Activated naive CD4-positive, alpha-beta T cell treated with anti-CD3 and anti-CD28 coated beads, Interleukin-2, amount 50 U/mL, for 24 hours (primary cell): ENCODE results near the gene AP3S2.
"Not testable (repeated sequence)": the region's sequence is repeated elsewhere in the genome, so short reads cannot be mapped to it uniquely, and the experiment has no call there.

Source experiments
- H3K27ac Mint-ChIP-seq: one replicate; pipeline ENCODE4 v1.8.0; 2021; ENCODE audit warnings: mild to moderate bottlenecking, mixed read lengths
- H3K27me3 Mint-ChIP-seq: one replicate; pipeline ENCODE4 v1.8.0; 2021; ENCODE audit warnings: mixed read lengths
- H3K36me3 Mint-ChIP-seq: one replicate; pipeline ENCODE4 v1.8.0; 2021; ENCODE audit warnings: mixed read lengths
- H3K4me1 Mint-ChIP-seq: one replicate; pipeline ENCODE4 v1.8.0; 2021; ENCODE audit warnings: mixed read lengths
- H3K4me3 Mint-ChIP-seq: one replicate; pipeline ENCODE4 v1.8.0; 2021; ENCODE audit warnings: mild to moderate bottlenecking, mixed read lengths
- H3K9me3 Mint-ChIP-seq: one replicate; pipeline ENCODE4 v1.8.0; 2021; ENCODE audit warnings: mixed read lengths

AP3S2 gene

DNA sequence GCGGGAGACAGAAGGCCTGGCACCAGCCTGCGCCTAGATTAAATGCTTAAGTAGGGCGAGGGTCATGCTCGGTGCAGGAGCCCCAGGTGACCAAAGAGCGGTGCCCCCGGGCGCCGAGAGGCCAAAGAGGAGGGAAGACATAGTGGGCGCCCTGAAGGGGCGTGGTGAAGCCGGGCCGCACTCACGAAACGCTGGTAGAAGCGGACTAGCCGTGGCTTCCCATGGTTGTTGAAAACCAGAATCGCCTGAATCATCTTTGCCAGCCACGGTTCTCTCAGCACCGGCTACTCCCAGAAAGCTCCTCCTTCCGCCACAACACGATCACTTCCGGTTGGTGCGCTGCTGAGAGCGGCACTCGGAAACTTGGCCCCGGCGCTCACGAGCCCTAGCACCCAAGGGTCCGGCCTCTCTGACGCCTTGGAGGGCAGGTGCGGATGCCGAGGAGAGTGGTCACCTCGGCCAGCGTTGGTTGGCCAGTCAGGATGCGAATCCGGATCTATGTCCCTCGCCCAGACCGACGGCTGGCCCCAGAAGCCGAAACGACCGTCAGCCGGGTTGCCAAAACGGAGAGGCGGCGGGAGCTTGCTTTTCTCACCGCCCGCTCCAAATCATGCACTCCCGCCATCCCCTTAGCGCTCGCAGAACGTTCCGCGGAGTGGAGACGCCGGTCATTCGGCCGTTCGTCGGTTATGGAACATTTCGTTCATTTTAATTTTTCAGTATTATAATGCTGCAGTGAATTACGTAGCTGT is at the start of gene AP3S2:
Gene AP3S2, minus strand, starts transcription at position 299 of the 752 bp plus-strand sequence. Its CDS starts 45 bp downstream, at position 254.
- H3K36me3 Mint-ChIP-seq, result peaks cover 5% of the 10 kb centered on the region
- peak within 1 kb of the TSS; percentile 97 for H3K27ac Mint-ChIP-seq
- peaks cover 40% of the 10 kb centered on the region for H3K4me1 Mint-ChIP-seq
- H3K4me3 Mint-ChIP-seq, result peak within 1 kb of the TSS; percentile 98
- no peaks in the 10 kb centered on the region for H3K9me3 Mint-ChIP-seq
- H3K27me3 Mint-ChIP-seq, result no peaks in the 10 kb centered on the region

GRCh38 chr15:89939910-89940309 is 46.1 kb upstream of the AP3S2 start:
- no peaks in the 10 kb centered on the region for H3K9me3 Mint-ChIP-seq
- H3K27me3 Mint-ChIP-seq, result peaks cover 3% of the 10 kb centered on the region
- peaks cover 18% of the 10 kb centered on the region for H3K4me1 Mint-ChIP-seq
- H3K27ac Mint-ChIP-seq, result peak overlapping the region; percentile 2
- peaks cover 2% of the 10 kb centered on the region for H3K36me3 Mint-ChIP-seq
- no peak overlapping the region for H3K4me3 Mint-ChIP-seq

- H3K4me1 Mint-ChIP-seq, result peaks cover 18% of the 10 kb centered on the region
- not testable (repeated sequence) for H3K9me3 Mint-ChIP-seq, H3K36me3 Mint-ChIP-seq, H3K4me3 Mint-ChIP-seq, H3K27me3 Mint-ChIP-seq
- H3K27ac Mint-ChIP-seq, result peak overlapping the region; percentile 48
Observed at GRCh38 chr15:89939377-89939776, 45.6 kb upstream of the AP3S2 start.

- H3K9me3 Mint-ChIP-seq, result no peaks in the 10 kb centered on the region
- no peaks in the 10 kb centered on the region for H3K36me3 Mint-ChIP-seq
- H3K4me1 Mint-ChIP-seq, result peaks cover 18% of the 10 kb centered on the region
- H3K27ac Mint-ChIP-seq, result no peak overlapping the region
- H3K27me3 Mint-ChIP-seq, result peaks cover 3% of the 10 kb centered on the region
- no peak overlapping the region for H3K4me3 Mint-ChIP-seq
Observed at GRCh38 chr15:89937365-89938350, 43.9 kb upstream of the AP3S2 start.

- H3K9me3 Mint-ChIP-seq, result no peaks in the 10 kb centered on the region
- peaks cover 3% of the 10 kb centered on the region for H3K27me3 Mint-ChIP-seq
- peaks cover 18% of the 10 kb centered on the region for H3K4me1 Mint-ChIP-seq
- no peak overlapping the region for H3K4me3 Mint-ChIP-seq
- no peak overlapping the region for H3K27ac Mint-ChIP-seq
- H3K36me3 Mint-ChIP-seq, result no peaks in the 10 kb centered on the region
Observed at GRCh38 chr15:89936786-89937265, 43.0 kb upstream of the AP3S2 start.

DNA sequence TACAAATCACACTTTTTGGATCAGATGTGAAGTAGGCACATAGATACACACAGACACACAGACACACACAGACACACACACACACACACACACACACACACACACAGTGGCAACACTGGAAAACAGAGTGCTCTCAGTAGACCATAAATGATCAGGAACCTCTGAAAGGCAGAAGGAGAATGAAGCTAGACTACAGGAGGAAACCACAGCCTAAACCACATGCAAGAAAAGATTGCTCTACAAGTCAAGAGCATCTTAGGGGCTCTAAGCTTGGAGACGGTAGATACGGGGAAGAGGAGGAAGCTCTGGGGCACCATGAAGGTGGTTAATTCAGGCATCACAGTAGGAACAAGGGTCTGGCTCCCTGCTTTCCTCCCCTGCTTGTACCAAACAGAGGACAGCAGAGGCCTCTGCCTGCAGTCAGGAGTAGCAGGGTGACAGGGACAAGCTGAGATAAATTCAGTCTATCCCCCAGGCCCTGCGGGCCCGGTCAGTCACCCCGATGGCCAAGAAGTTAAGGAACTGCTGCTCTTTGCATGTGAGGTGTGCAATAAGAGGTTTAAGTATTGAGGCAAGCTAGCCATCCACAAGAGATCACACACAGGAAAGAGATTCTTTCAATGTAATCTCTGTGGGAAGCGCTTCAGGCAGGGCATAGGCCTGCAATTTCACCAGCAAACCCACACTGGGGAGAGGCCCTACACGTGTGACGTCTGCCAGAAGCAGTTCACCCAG is 42.4 kb upstream of the AP3S2 start:
- H3K36me3 Mint-ChIP-seq, result no peaks in the 10 kb centered on the region
- H3K4me3 Mint-ChIP-seq, result no peak overlapping the region
- peaks cover 3% of the 10 kb centered on the region for H3K27me3 Mint-ChIP-seq
- no peaks in the 10 kb centered on the region for H3K9me3 Mint-ChIP-seq
- H3K4me1 Mint-ChIP-seq, result peaks cover 18% of the 10 kb centered on the region
- no peak overlapping the region for H3K27ac Mint-ChIP-seq

GRCh38 chr15:89932880-89933279 is 39.1 kb upstream of the AP3S2 start:
- no peaks in the 10 kb centered on the region for H3K9me3 Mint-ChIP-seq
- H3K27ac Mint-ChIP-seq, result no peak overlapping the region
- H3K4me3 Mint-ChIP-seq, result no peak overlapping the region
- H3K4me1 Mint-ChIP-seq, result peaks cover 18% of the 10 kb centered on the region
- H3K27me3 Mint-ChIP-seq, result no peaks in the 10 kb centered on the region
- H3K36me3 Mint-ChIP-seq, result no peaks in the 10 kb centered on the region

DNA sequence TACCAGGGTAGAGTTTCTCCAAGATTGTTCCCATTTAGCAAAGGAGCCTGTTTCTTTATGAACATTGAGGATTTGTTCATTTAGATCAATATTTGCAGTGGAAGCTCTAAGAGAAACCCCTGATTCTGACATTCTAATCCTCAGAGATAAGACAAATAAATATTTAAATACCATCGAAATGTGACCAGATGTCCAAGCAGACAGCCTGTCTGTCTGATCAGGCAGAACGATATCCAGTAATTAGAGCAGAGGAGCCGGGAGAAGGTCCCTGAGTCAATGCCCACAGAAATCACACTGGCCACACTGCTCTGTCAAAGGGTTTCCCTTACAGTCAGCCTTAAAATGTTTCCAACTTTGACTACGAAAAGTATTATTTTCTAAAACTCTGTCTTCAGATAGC is 34.6 kb upstream of the AP3S2 start:
- Mint-ChIP-seq H3K4me3 (no peak overlapping the region), H3K27ac (no peak overlapping the region), H3K9me3 (no peaks in the 10 kb centered on the region), H3K36me3 (no peaks in the 10 kb centered on the region), H3K27me3 (no peaks in the 10 kb centered on the region), H3K4me1 (no peaks in the 10 kb centered on the region)

DNA sequence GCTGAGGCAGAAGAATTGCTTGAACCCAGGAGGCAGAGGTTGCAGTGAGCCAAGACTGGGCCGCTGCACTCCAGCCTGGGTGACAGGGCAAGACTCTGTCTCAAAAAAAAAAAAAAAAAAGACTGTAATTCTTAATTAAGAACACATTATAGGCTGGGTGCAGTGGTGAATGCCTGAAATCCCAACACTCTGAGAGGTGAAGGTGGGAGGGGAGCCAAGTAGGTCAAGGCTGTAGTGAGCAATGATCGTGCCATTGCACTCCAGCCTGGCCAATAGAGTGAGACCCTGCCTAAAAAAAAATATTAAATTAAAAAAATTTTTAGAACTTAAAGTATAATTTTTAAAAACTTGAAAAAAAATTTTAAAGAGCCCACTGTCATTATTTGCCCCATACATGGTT is 32.4 kb upstream of the AP3S2 start:
- Mint-ChIP-seq H3K4me1 (no peaks in the 10 kb centered on the region), H3K36me3 (no peaks in the 10 kb centered on the region), H3K4me3 (no peak overlapping the region), H3K9me3 (no peaks in the 10 kb centered on the region), H3K27me3 (no peaks in the 10 kb centered on the region), H3K27ac (no peak overlapping the region)

DNA sequence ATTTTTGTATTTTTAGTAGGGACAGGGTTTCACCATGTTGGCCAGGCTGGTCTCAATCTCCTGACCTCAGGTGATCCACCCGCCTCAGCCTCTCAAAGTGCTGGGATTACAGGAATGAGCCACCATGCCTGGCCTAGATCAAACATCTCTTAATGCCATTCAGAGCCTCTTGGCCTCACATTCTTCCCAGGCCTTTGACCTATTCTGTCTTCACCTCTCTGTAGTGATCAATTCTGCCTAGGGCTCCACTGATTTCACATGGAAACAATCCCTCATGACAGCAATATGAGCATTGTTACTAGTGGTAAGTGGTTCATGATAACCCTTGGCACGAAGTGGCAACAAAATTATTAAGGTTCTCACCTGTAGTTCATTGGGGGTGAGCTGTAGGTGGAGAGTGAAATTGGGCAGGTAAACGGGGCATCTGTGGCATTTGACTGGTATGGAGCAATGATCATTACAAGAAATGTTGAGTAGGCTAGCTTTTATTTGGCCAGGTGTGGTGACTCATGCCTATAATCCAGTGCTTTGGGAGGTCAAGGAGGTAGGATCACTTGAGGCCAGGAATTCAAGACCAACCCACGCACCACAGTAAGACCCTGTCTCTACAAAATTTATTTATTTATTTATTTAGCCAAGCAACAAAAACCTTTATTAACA is 23.8 kb upstream of the AP3S2 start:
- Mint-ChIP-seq H3K36me3 (no peaks in the 10 kb centered on the region), H3K9me3 (no peaks in the 10 kb centered on the region), H3K4me1 (peaks cover 7% of the 10 kb centered on the region), H3K27ac (no peak overlapping the region), H3K27me3 (peaks cover 11% of the 10 kb centered on the region), H3K4me3 (no peak overlapping the region)

GRCh38 chr15:89916660-89917059 is 22.9 kb upstream of the AP3S2 start:
- Mint-ChIP-seq H3K36me3 (no peaks in the 10 kb centered on the region), H3K4me3 (no peak overlapping the region), H3K27ac (no peak overlapping the region), H3K4me1 (peaks cover 7% of the 10 kb centered on the region), H3K9me3 (no peaks in the 10 kb centered on the region), H3K27me3 (peaks cover 16% of the 10 kb centered on the region)

GRCh38 chr15:89912674-89913396 is 19.0 kb upstream of the AP3S2 start, which contains the start of gene ARPIN:
ARPIN (minus strand) TSS chr15:89912952; CDS start chr15:89912835, 117 bp downstream.
- no peaks in the 10 kb centered on the region for H3K36me3 Mint-ChIP-seq
- H3K4me3 Mint-ChIP-seq, result peak within 1 kb of the TSS; percentile 26
- H3K4me1 Mint-ChIP-seq, result peaks cover 7% of the 10 kb centered on the region
- no peak within 1 kb of the TSS for H3K27ac Mint-ChIP-seq
- H3K27me3 Mint-ChIP-seq, result peaks cover 31% of the 10 kb centered on the region
- H3K9me3 Mint-ChIP-seq, result no peaks in the 10 kb centered on the region

DNA sequence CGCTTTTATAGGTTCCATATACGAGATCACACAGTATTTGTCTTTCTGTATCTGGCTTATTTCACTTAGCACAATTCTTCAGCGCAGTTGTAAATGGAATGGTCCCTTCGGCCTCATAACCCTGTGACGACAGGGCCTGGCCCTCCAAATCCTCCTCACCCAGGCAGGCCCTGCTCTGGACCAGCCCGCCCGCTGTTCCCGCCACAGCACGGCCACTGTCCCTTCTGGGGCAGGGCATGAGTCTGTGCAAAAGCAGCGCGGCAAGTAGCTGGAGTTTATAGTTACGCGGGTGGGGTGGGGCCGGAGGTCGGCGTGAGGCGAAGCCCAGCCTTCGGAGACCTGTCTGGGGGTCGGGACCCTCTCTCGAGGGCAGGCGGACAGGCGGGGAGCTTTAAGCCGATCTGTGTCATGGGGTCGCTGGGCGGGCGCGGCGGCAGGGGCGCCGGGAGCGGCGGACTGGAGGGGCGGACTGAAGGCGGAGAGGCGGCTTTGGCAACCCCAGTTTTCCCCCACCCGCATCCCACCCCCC is 18.4 kb upstream of the AP3S2 start:
- no peak overlapping the region for H3K27ac Mint-ChIP-seq
- H3K4me1 Mint-ChIP-seq, result peaks cover 7% of the 10 kb centered on the region
- H3K4me3 Mint-ChIP-seq, result no peak overlapping the region
- peaks cover 31% of the 10 kb centered on the region for H3K27me3 Mint-ChIP-seq
- H3K9me3 Mint-ChIP-seq, result no peaks in the 10 kb centered on the region
- no peaks in the 10 kb centered on the region for H3K36me3 Mint-ChIP-seq
